Stimulated activated CD8-positive, alpha-beta memory T cell treated with anti-CD3 and anti-CD28 coated beads, Interleukin-7, amount 100 ng/mL, for 24 hours (primary cell): ENCODE data around the gene NAA80.

Source experiments
- DNase-seq: peaks from one replicate; pipeline ENCODE4 v3.0.0-alpha.2; 2020; ENCODE audit warnings: low read depth

NAA80 gene

GRCh38 chr3:50327943-50328691, 28.9 kb upstream of the NAA80 start, which contains the start of gene TUSC2:
TUSC2 (minus strand) TSS chr3:50328223; CDS start chr3:50328099, 124 bp downstream.
- DNase-seq = peak; percentile 92

DNA sequence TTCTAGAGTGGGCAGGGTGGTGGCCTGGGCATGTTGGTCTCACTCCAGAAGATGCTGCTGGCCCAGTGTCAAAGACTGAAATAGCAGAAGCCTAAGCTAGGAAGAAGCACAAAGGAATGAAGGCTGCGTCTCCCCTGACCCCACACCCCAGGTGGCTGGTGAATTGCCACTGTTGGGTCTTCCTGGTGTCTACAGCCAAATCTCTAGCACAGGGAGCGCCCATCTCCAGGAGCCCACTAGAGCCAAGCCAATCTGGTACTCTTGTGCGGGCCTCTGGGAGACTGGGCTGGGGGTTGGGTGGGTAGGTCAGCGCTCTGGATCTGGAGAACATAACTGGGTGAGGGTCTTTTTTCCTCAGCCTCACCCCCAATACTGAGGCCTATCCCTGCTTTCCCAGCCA, 27.9 kb upstream of the NAA80 start:
- no peak for DNase-seq

- DNase-seq = no peak
Observed at GRCh38 chr3:50326182-50326541, 27.0 kb upstream of the NAA80 start.

GRCh38 chr3:50325497-50326181, 26.4 kb upstream of the NAA80 start:
- no peak for DNase-seq

DNA sequence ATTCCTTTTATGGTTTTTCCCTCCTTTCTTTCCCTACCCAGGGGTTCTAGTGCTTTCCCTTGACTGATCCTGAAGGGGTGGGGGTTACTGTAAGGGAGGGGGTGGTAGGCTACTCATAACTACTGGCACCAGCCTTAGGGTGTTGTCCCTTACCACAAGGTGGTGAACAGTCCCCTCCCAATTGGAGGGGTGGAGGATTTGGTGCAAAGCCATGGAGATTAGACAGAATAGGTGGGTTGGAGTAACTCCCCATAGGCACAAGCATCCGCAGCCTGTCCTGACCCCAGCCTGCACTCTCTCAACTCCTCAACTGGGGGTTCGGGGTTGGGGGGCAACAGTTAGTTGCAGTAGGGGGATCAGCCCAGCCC, 25.9 kb upstream of the NAA80 start:
- no peak for DNase-seq

GRCh38 chr3:50324351-50325112, 25.3 kb upstream of the NAA80 start:
- DNase-seq = no peak

DNA sequence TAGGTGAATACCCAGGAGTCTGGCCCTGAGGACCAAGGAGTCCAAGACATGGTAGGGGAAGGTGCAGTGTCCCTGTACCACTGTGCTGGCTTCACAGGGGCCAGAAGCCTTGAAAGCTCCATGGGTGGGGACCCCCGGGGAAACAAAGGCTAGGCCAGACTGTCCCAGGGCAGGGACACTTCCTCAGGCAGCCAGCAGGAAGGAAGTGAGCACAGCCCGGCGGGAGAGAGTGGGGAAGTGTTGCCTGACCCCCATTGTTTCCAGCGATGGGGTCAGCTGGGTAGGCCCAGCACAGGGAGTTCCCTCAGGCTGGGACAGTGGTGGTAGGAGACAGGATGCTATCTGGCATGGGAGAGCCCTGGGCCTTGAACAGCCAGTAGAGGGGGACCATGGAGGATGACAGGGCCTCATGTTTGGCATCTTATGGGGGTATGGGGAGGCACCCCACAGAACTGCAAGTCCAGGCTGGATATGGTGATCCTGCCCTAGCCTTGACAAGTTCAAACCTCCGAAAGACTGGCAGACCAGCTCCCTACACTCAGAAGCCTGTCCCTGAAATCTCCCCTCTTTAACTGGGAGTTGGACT, 24.5 kb upstream of the NAA80 start:
- DNase-seq = no peak

- DNase-seq = no peak
Observed at GRCh38 chr3:50323092-50323600, 23.9 kb upstream of the NAA80 start.

DNA sequence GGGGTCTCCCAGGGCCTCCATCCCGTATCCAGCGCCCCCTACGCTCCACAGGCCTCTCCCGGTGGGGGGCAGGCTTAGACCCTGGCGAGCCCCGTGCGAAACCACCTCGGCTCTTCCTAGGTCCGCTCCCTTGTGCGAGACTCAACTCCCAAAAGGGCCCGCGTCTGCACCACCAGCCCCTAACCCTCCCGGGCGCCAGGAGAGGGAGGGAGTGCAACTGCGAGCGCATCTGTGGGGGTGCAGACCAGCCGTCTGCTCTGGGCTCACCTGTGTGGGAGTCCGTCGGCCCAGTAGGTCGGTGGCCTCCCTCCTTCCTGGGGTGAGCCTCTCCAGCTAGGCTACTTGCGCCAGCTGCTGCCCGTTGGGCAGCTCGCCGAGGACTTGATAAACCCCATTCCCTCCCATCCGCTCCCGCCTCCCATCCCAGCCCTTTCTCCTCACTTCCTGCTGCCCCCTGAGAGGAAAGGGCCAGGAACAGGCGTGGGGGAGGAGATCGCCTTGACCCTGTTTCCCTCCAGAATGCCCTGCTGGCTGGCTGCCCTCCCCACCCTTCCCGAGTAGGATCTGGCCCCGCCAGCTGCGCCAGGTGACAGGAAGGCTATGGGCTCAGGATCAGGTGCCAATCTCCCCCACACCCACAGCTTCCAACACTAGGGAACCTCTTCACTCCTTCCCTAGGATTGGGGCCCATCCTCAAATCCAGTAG, 23.3 kb upstream of the NAA80 start, which contains the start of gene HYAL2:
HYAL2 (minus strand) TSS at position 360 of the 706 bp plus-strand sequence. CDS start 2,256 bp downstream, outside the sequence.
- DNase-seq = no peak

- DNase-seq = no peak
Observed at GRCh38 chr3:50322115-50322385, 22.8 kb upstream of the NAA80 start.

DNA sequence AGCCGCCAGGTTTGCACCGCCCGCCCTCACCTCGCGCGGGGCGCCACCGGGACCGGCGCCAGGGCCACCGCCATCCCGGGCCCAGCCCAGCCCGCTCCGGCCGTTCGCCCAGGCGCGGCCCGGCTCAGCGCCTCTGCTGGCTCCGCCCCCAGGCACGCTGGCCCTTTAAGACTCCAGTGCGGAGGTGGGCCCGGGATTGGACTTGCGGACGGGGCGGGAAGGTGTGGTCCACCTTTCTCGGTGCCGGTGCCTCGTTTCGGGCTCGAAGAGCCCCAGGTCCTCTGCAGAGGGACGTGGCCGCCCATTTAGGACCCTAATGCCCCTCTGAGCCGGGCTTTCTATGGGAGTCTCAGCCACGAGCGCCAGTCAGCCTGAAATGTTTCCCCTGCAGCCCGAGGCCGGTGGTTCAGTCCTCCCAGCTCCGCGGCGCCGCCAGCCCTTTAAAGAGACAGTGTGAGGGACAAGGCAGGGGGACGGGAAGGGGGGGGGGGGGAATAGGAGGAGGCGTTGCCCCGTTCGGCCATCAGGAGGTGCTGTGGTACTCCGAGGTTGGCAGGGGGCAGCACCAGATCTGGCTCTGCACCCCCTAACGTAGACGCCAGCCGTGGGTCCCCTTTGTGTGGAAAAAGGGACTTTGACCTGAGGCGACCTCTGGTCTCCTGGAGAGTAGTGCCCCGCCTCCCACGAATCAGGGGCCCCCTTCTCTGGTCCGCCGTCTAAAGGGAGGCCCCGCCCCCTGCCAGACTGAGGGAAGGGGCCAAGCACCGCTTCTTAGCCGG, 22.3 kb upstream of the NAA80 start:
- peak; percentile 66 for DNase-seq

DNA sequence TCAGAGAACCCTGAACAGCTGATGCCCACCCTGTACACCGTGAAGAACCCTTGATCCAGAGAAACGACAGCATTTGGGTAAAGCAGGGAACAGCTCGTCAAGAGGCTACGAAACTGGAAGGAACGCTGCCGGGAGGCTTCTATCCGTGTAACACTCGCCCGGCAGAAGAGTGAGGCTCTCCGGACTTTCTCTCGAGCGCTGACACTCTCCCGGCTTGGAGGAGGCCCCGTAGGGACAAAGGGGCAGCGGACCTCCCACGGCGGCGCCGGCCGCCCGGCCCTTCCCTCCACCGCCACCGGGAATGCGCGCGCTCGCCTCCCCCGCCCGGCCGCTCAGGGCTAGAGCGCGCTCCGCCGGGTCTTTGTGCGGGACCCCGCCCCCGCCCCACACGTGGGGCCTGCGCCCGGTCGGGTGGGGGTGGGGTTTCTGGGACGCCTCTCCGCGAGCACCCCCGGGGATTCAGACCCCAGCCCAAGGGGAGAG, 21.7 kb upstream of the NAA80 start:
- no peak for DNase-seq

- DNase-seq = no peak
Observed at GRCh38 chr3:50319894-50320625, 20.9 kb upstream of the NAA80 start.

DNA sequence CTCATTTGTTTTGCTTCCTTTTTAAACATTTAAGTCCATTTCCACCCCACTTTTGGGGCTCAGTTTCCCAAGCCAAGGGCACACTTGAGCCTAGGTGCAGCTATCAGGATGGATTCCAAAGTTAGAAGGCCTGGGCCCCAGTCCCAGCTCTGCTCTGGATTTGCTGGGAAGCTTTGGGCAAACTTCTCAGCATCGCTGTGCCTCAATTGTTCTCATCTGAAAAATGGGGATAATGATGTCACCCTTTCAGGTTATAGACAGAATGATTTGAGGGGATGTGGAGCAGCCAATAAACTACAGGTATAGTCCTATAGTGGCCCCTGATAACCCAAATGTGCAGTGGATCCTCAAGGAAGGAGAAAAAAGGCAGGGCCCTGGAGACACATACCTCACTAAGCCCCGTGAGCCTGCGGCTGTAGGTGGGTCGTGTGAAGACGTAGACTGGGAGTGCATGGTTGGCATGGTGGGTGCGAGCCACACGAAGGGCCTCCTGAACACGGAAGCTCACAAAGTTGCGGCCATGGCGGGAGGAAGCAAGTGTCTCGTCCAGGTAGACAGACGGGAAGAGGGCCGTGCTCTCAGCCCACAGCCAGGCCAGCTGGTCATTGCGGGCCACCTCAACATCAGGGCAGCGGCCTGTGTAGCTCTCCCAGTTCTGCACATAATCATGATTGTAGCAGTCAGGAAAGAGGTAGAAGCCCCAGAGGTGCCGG, 20.1 kb upstream of the NAA80 start:
- no peak for DNase-seq

- DNase-seq = no peak
Observed at GRCh38 chr3:50318615-50319014, 19.4 kb upstream of the NAA80 start.

- DNase-seq = no peak
Observed at GRCh38 chr3:50318163-50318562, 19.0 kb upstream of the NAA80 start.

- DNase-seq = no peak
Observed at GRCh38 chr3:50317300-50317699, 18.1 kb upstream of the NAA80 start.

GRCh38 chr3:50316657-50317242, 17.5 kb upstream of the NAA80 start:
- no peak for DNase-seq

DNA sequence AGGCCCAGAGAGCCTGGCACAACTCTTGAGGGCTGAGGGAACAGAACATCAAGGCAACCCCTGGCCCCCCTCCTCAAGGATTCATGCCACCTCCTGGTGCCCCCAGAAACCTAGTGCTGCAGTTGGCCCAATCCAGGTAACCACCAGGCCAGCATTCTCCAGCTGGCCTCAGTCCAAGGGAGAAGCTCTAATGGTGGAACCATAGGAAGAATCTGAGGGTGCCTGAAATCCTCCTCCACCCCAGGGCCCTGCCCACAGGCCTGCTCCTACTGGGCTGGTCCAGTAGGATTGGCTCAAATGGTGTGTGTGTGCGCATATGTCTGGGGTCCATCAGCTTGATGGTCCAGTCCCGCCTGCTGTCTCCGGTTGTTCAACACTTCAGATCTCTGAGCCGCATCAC, 15.6 kb upstream of the NAA80 start:
- DNase-seq = no peak
